ENCODE results near the gene PPP1R9A. TPM values are rescaled to one million over a fixed set of nuclear protein-coding genes. Genes with fewer than 3 reads are reported as not detected.

The PPP1R9A gene
- total and polyA plus RNA-seq, 3 experiments from 2014 or later = 0.02 TPM; not detected in 2

DNA sequence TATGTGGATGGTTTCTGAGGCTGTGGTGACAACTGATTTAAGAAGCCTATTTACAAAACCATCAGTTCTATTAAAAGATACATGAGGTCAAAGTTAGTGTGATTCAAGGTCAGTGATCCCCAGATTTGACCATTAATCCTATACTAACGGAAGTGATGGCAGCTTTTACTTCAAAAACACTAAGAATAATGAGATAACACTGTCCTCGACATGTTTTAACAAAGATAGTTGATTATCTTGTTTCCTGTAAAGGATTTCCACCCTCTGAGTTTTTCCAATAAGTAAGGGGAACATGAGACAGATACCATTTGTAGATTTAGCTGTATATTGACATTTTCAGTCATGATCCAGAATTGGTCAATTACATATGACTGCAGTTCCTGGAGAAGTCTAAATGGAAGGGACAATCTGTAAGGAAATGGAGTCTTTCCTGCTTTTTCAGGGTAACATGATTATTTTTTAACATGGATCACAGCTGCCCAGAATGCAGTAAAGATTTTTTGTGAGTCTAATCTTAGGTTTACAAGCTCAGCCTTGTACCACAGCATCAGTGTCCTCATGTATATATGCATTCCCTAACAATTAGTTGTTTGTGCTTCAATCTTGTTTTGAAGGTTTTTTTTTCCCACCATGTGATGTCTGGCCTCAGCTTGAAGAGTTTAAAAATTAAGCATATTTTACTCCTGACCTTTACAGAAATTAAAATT, 188.0 kb downstream of the PPP1R9A start:
- Histone ChIP-seq H3K27ac (ENCODE audit: low read depth, low read length) (no peak overlapping the region), H3K27me3 (ENCODE audit: insufficient read depth, low read length, poor library complexity, severe bottlenecking) (no peaks in the 10 kb centered on the region), H3K9me3 (ENCODE audit: low read length) (no peaks in the 10 kb centered on the region), H3K4me3 (ENCODE audit: low read length) (no peak overlapping the region), H3K4me1 (ENCODE audit: insufficient read depth, low read length) (no peaks in the 10 kb centered on the region), H3K36me3 (ENCODE audit: insufficient read depth, low read length) (no peaks in the 10 kb centered on the region)
- H3K27ac Mint-ChIP-seq = no peak overlapping the region
- no peak overlapping the region for H3K4me3 Mint-ChIP-seq
- no peak for DNase-seq
- ChIA-PET POLR2A (no interaction called here), CTCF (no interaction called here)
- no peaks in the 10 kb centered on the region for H3K36me3 Mint-ChIP-seq
- peaks cover 0 to 2% (median 0%) of the 10 kb centered on the region in 5 donors for H3K9me3 Mint-ChIP-seq
- H3K4me1 Mint-ChIP-seq = no peaks in the 10 kb centered on the region
- H3K27me3 Mint-ChIP-seq = no peaks in the 10 kb centered on the region

GRCh38 chr7:95095966-95096540, 188.7 kb downstream of the PPP1R9A start:
- no peak overlapping the region for H3K27ac Mint-ChIP-seq
- H3K9me3 ChIP-seq (ENCODE audit: low read length) = no peaks in the 10 kb centered on the region
- DNase-seq = no peak
- no peaks in the 10 kb centered on the region for H3K4me1 ChIP-seq (ENCODE audit: insufficient read depth, low read length)
- no peak overlapping the region for H3K4me3 ChIP-seq (ENCODE audit: low read length)
- ChIA-PET POLR2A (no interaction called here), CTCF (no interaction called here)
- no peak overlapping the region for H3K4me3 Mint-ChIP-seq
- no peak overlapping the region for H3K27ac ChIP-seq (ENCODE audit: low read depth, low read length)
- no peaks in the 10 kb centered on the region for H3K27me3 ChIP-seq (ENCODE audit: insufficient read depth, low read length, poor library complexity, severe bottlenecking)
- H3K36me3 Mint-ChIP-seq = no peaks in the 10 kb centered on the region
- H3K4me1 Mint-ChIP-seq = no peaks in the 10 kb centered on the region
- H3K27me3 Mint-ChIP-seq = no peaks in the 10 kb centered on the region
- peaks cover 0 to 3% (median 0%) of the 10 kb centered on the region in 5 donors for H3K9me3 Mint-ChIP-seq
- H3K36me3 ChIP-seq (ENCODE audit: insufficient read depth, low read length) = no peaks in the 10 kb centered on the region

DNA sequence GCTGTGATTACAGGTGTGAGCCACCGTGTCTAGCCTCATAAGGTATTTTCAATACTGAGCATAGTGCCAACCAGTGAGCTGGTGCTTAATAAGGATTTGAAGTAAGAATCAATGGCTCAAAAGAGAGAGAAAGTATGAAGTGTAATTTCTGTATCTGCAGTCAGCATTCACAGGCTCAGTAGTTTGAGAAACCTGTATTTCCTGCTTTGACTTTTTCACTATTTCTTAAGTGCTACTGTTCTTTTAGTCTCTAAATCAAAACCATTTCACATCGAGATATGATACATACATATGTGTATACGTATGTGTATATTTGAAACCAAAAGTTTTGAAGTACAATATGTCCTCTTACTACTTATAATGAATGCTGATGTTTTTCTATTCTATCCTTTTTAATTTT, 189.9 kb downstream of the PPP1R9A start:
- H3K27me3 ChIP-seq (ENCODE audit: insufficient read depth, low read length, poor library complexity, severe bottlenecking) = no peaks in the 10 kb centered on the region
- H3K27ac ChIP-seq (ENCODE audit: low read depth, low read length) = no peak overlapping the region
- ChIA-PET CTCF (no interaction called here), POLR2A (no interaction called here)
- H3K4me3 Mint-ChIP-seq = no peak overlapping the region
- no peaks in the 10 kb centered on the region for H3K9me3 ChIP-seq (ENCODE audit: low read length)
- H3K4me1 Mint-ChIP-seq = no peaks in the 10 kb centered on the region
- H3K4me3 ChIP-seq (ENCODE audit: low read length) = no peak overlapping the region
- no peaks in the 10 kb centered on the region for H3K27me3 Mint-ChIP-seq
- no peak for DNase-seq
- H3K4me1 ChIP-seq (ENCODE audit: insufficient read depth, low read length) = no peaks in the 10 kb centered on the region
- peaks cover 0 to 3% (median 0%) of the 10 kb centered on the region in 5 donors for H3K9me3 Mint-ChIP-seq
- H3K36me3 Mint-ChIP-seq = no peaks in the 10 kb centered on the region
- H3K27ac Mint-ChIP-seq = peak overlapping the region in 1 of 8 donors; percentile 67
- H3K36me3 ChIP-seq (ENCODE audit: insufficient read depth, low read length) = no peaks in the 10 kb centered on the region

GRCh38 chr7:95097851-95098250, 190.5 kb downstream of the PPP1R9A start:
- Histone ChIP-seq H3K9me3 (ENCODE audit: low read length) (no peaks in the 10 kb centered on the region), H3K27me3 (ENCODE audit: insufficient read depth, low read length, poor library complexity, severe bottlenecking) (no peaks in the 10 kb centered on the region), H3K4me1 (ENCODE audit: insufficient read depth, low read length) (no peaks in the 10 kb centered on the region), H3K36me3 (ENCODE audit: insufficient read depth, low read length) (no peaks in the 10 kb centered on the region), H3K4me3 (ENCODE audit: low read length) (no peak overlapping the region), H3K27ac (ENCODE audit: low read depth, low read length) (no peak overlapping the region)
- Mint-ChIP-seq H3K4me3 (no peak overlapping the region), H3K9me3 (peaks cover 0 to 3% (median 0%) of the 10 kb centered on the region in 5 donors), H3K36me3 (no peaks in the 10 kb centered on the region), H3K27me3 (no peaks in the 10 kb centered on the region), H3K4me1 (no peaks in the 10 kb centered on the region), H3K27ac (no peak overlapping the region)
- DNase-seq = no peak
- ChIA-PET POLR2A (no interaction called here), CTCF (no interaction called here)

- Mint-ChIP-seq H3K27ac (peak overlapping the region in 1 of 8 donors; percentile 9), H3K4me1 (no peaks in the 10 kb centered on the region), H3K36me3 (no peaks in the 10 kb centered on the region), H3K27me3 (no peaks in the 10 kb centered on the region), H3K4me3 (no peak overlapping the region), H3K9me3 (peaks cover 0 to 3% (median 0%) of the 10 kb centered on the region in 5 donors)
- no peak overlapping the region for H3K27ac ChIP-seq (ENCODE audit: low read depth, low read length)
- ChIA-PET POLR2A (no interaction called here), CTCF (no interaction called here)
- DNase-seq = no peak
- no peaks in the 10 kb centered on the region for H3K9me3 ChIP-seq (ENCODE audit: low read length)
- no peaks in the 10 kb centered on the region for H3K27me3 ChIP-seq (ENCODE audit: insufficient read depth, low read length, poor library complexity, severe bottlenecking)
- no peaks in the 10 kb centered on the region for H3K4me1 ChIP-seq (ENCODE audit: insufficient read depth, low read length)
- H3K36me3 ChIP-seq (ENCODE audit: insufficient read depth, low read length) = no peaks in the 10 kb centered on the region
- H3K4me3 ChIP-seq (ENCODE audit: low read length) = no peak overlapping the region
Observed at GRCh38 chr7:95099106-95099505, 191.7 kb downstream of the PPP1R9A start.

DNA sequence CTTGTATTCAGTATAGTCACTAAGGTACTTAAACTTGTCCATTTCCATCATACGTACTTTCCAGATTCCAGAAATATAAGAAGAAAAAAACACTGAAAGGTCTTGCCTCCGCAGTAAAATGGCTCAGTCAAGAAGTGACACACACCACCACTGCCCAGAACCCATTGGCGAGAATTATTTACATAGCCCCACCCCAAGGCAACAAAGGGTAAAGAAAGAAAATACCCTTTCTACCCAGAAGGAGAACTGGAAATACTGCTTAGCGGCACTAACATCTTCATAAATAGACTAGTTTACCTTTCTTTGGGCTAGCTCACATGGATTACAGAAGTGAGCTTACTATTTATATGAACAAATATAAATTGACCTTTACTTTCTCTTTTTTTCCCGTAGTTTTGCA, 194.0 kb downstream of the PPP1R9A start:
- Histone ChIP-seq H3K27ac (ENCODE audit: low read depth, low read length) (no peak overlapping the region), H3K27me3 (ENCODE audit: insufficient read depth, low read length, poor library complexity, severe bottlenecking) (no peaks in the 10 kb centered on the region), H3K9me3 (ENCODE audit: low read length) (no peaks in the 10 kb centered on the region), H3K4me1 (ENCODE audit: insufficient read depth, low read length) (no peaks in the 10 kb centered on the region), H3K36me3 (ENCODE audit: insufficient read depth, low read length) (no peaks in the 10 kb centered on the region), H3K4me3 (ENCODE audit: low read length) (no peak overlapping the region)
- Mint-ChIP-seq H3K9me3 (peaks cover 0 to 3% (median 0%) of the 10 kb centered on the region in 5 donors), H3K27me3 (no peaks in the 10 kb centered on the region), H3K4me3 (no peak overlapping the region), H3K27ac (no peak overlapping the region), H3K36me3 (no peaks in the 10 kb centered on the region), H3K4me1 (no peaks in the 10 kb centered on the region)
- no peak for DNase-seq
- ChIA-PET POLR2A (no interaction called here), CTCF (no interaction called here)

- peaks cover 0 to 3% (median 0%) of the 10 kb centered on the region in 5 donors for H3K9me3 Mint-ChIP-seq
- no peaks in the 10 kb centered on the region for H3K4me1 ChIP-seq (ENCODE audit: insufficient read depth, low read length)
- no peaks in the 10 kb centered on the region for H3K4me1 Mint-ChIP-seq
- no peaks in the 10 kb centered on the region for H3K27me3 Mint-ChIP-seq
- H3K4me3 Mint-ChIP-seq = no peak overlapping the region
- H3K4me3 ChIP-seq (ENCODE audit: low read length) = no peak overlapping the region
- POLR2A ChIA-PET = no interaction called here
- no peaks in the 10 kb centered on the region for H3K36me3 ChIP-seq (ENCODE audit: insufficient read depth, low read length)
- no peaks in the 10 kb centered on the region for H3K36me3 Mint-ChIP-seq
- no peak overlapping the region for H3K27ac Mint-ChIP-seq
- no peak overlapping the region for H3K27ac ChIP-seq (ENCODE audit: low read depth, low read length)
- no peaks in the 10 kb centered on the region for H3K9me3 ChIP-seq (ENCODE audit: low read length)
- CTCF ChIA-PET = no interaction called here
- DNase-seq = no peak
- no peaks in the 10 kb centered on the region for H3K27me3 ChIP-seq (ENCODE audit: insufficient read depth, low read length, poor library complexity, severe bottlenecking)
Observed at GRCh38 chr7:95102662-95103061, 195.3 kb downstream of the PPP1R9A start.

GRCh38 chr7:95104739-95105138, 197.3 kb downstream of the PPP1R9A start:
- no peak for DNase-seq

More at GRCh38 chr7:95104739-95105138, 197.3 kb downstream of the PPP1R9A start:
- ChIA-PET POLR2A (no interaction called here), CTCF (interaction anchor here (0.9 kb wide), 1 partner anchor 9 kb away, joined by 3 read pairs; no protein-coding TSS in a partner anchor)
- no peaks in the 10 kb centered on the region for H3K36me3 Mint-ChIP-seq
- H3K27ac Mint-ChIP-seq = no peak overlapping the region
- Histone ChIP-seq H3K27ac (ENCODE audit: low read depth, low read length) (no peak overlapping the region), H3K4me3 (ENCODE audit: low read length) (no peak overlapping the region), H3K9me3 (ENCODE audit: low read length) (no peaks in the 10 kb centered on the region), H3K4me1 (ENCODE audit: insufficient read depth, low read length) (no peaks in the 10 kb centered on the region), H3K36me3 (ENCODE audit: insufficient read depth, low read length) (no peaks in the 10 kb centered on the region), H3K27me3 (ENCODE audit: insufficient read depth, low read length, poor library complexity, severe bottlenecking) (no peaks in the 10 kb centered on the region)
- no peaks in the 10 kb centered on the region for H3K4me1 Mint-ChIP-seq
- H3K27me3 Mint-ChIP-seq = no peaks in the 10 kb centered on the region
- H3K9me3 Mint-ChIP-seq = peaks cover 0 to 3% (median 0%) of the 10 kb centered on the region in 5 donors
- no peak overlapping the region for H3K4me3 Mint-ChIP-seq
